A673 (cell line): Measurements from ENCODE around the gene GSG1. TPM values are rescaled to one million over a fixed set of nuclear protein-coding genes. Genes with fewer than 3 reads are reported as not detected.

Source experiments
- BruUV-seq: library from RNA; stranded (reverse); fragments of 400-500 nt; replicated peaks from 2 replicates; lab custom pipeline; 2021; lab: Mats Ljungman, UMichigan
- CTCF ChIA-PET: fragments of 300-600 bp; sonication (Branson Sonifier 250); formaldehyde crosslinking; loops from one replicate; lab custom pipeline; 2022; ENCODE audit warnings: antibody characterized with exemption; lab: Charles Lee
- POLR2A ChIA-PET: fragments of 300-600 bp; sonication (Branson Sonifier 250); formaldehyde crosslinking; loops from one replicate; lab custom pipeline; 2022; ENCODE audit warnings: antibody characterized with exemption; ENCODE audit not compliant: low non-redundant PET; lab: Charles Lee
- DNase-seq: peaks from one replicate; pipeline ENCODE4 v3.0.0-alpha.2; 2015; ENCODE audit warnings: low spot score
- H3K27ac ChIP-seq: fragments of 200-600 bp; sonication (generic); 2 replicates; pipeline ENCODE4 v1.5.1; 2016; ENCODE audit warnings: mixed run types, low read depth, mild to moderate bottlenecking, mixed read lengths, antibody characterized with exemption, low read length; ENCODE audit not compliant: poor library complexity, severe bottlenecking
- H3K27me3 ChIP-seq: fragments of 200-600 bp; sonication (generic); replicated peaks from 2 replicates; pipeline ENCODE4 v1.6.1; 2017; ENCODE audit warnings: mixed run types, low read depth, mild to moderate bottlenecking, mixed read lengths, antibody characterized with exemption, low read length; ENCODE audit not compliant: insufficient read depth, poor library complexity
- H3K36me3 ChIP-seq: fragments of 200-600 bp; sonication (generic); 2 replicates; pipeline ENCODE4 v1.6.1; 2016; ENCODE audit warnings: mixed run types, mild to moderate bottlenecking, mixed read lengths, antibody characterized with exemption, low read length; ENCODE audit not compliant: insufficient read depth, poor library complexity, severe bottlenecking
- H3K4me1 ChIP-seq: fragments of 200-600 bp; sonication (generic); 2 replicates; pipeline ENCODE4 v1.6.1; 2017; ENCODE audit warnings: mixed run types, mild to moderate bottlenecking, mixed read lengths, antibody characterized with exemption, low read length; ENCODE audit not compliant: insufficient read depth, poor library complexity, severe bottlenecking
- H3K4me3 ChIP-seq: fragments of 200-600 bp; sonication (generic); 2 replicates; pipeline ENCODE4 v1.5.1; 2016; ENCODE audit warnings: low read depth, mixed run types, mild to moderate bottlenecking, mixed read lengths, low read length; ENCODE audit not compliant: poor library complexity, severe bottlenecking
- H3K9me3 ChIP-seq: fragments of 200-600 bp; sonication (generic); 2 replicates; pipeline ENCODE4 v1.6.1; 2016; ENCODE audit warnings: mixed run types, low read depth, mild to moderate bottlenecking, mixed read lengths, antibody characterized with exemption, low read length; ENCODE audit not compliant: poor library complexity, severe bottlenecking
- CTCF ChIP-seq: fragments of 300-800, 200-600 bp; sonication (generic); conservative IDR thresholded peaks from 2 replicates; pipeline ENCODE4 v1.5.1; 2017; ENCODE audit warnings: low read depth, mild to moderate bottlenecking, antibody characterized with exemption, low read length, moderate library complexity, mixed read lengths
- EZH2 ChIP-seq: fragments of 200-600 bp; sonication (generic); IDR thresholded peaks from 2 replicates; pipeline ENCODE4 v1.6.1; 2017; ENCODE audit warnings: borderline replicate concordance, low read depth, mild to moderate bottlenecking, mixed read lengths, antibody characterized with exemption, low read length; ENCODE audit not compliant: poor library complexity, severe bottlenecking
- intact Hi-C: fragments of 100-400 bp; cut with micrococcal nuclease; formaldehyde crosslinking; loops from one replicate; pipeline ENCODE4 v1.10.0; 2022; ENCODE audit not compliant: unreplicated experiment
- total RNA-seq: library from RNA; stranded (reverse); gene quantifications from 2 replicates; pipeline ENCODE4 v1.2.3, GENCODE V29; 2021

GSG1 gene
- total RNA-seq, 1 experiment from 2014 or later = 0.24 TPM

- Histone ChIP-seq H3K4me3 (no peak overlapping the region), H3K4me1 (peaks cover 9% of the 10 kb centered on the region), H3K9me3 (peaks cover 8% of the 10 kb centered on the region), H3K36me3 (no peaks in the 10 kb centered on the region), H3K27ac (no peak overlapping the region), H3K27me3 (no peaks in the 10 kb centered on the region)
- no peak for TF ChIP-seq EZH2
- TF ChIP-seq CTCF = no peak
- intact Hi-C loops = no loop called here
- CTCF ChIA-PET = no interaction called here
- DNase-seq = no peak
- POLR2A ChIA-PET = no interaction called here
- BruUV-seq = no TSS peak
Measured at GRCh38 chr12:13105781-13106180, 2.3 kb upstream of the GSG1 start.

GRCh38 chr12:13104409-13104808 lies 942 bp upstream of the GSG1 start:
- TF ChIP-seq EZH2 = no peak
- no peak for TF ChIP-seq CTCF
- Histone ChIP-seq H3K9me3 (peaks cover 8% of the 10 kb centered on the region), H3K4me1 (peaks cover 22% of the 10 kb centered on the region), H3K27me3 (no peaks in the 10 kb centered on the region), H3K36me3 (no peaks in the 10 kb centered on the region), H3K27ac (no peak overlapping the region), H3K4me3 (no peak overlapping the region)
- no peak for DNase-seq
- CTCF ChIA-PET = no interaction called here
- intact Hi-C loops = no loop called here
- BruUV-seq = no TSS peak
- POLR2A ChIA-PET = no interaction called here

- Histone ChIP-seq H3K27me3 (no peaks in the 10 kb centered on the region), H3K36me3 (no peaks in the 10 kb centered on the region), H3K27ac (peak overlapping the region; percentile 91), H3K4me1 (peaks cover 39% of the 10 kb centered on the region), H3K9me3 (no peaks in the 10 kb centered on the region), H3K4me3 (no peak overlapping the region)
- ChIA-PET POLR2A (no interaction called here), CTCF (no interaction called here)
- intact Hi-C loops = no loop called here
- no peak for TF ChIP-seq EZH2
- no peak for TF ChIP-seq CTCF
- BruUV-seq = no TSS peak
- no peak for DNase-seq
Measured at GRCh38 chr12:13102461-13103195, 839 bp downstream of the GSG1 start.
